Non-pigmented ciliary epithelial cell (primary cell): ENCODE results near the gene DNAAF5.
"Not testable (repeated sequence)": the region's sequence is repeated elsewhere in the genome, so short reads cannot be mapped to it uniquely, and the experiment has no call there.

Experiments
- DNase-seq: peaks from one replicate; pipeline ENCODE4 v3.0.0-alpha.2; 2010; ENCODE audit warnings: low read depth

DNAAF5 gene

DNA sequence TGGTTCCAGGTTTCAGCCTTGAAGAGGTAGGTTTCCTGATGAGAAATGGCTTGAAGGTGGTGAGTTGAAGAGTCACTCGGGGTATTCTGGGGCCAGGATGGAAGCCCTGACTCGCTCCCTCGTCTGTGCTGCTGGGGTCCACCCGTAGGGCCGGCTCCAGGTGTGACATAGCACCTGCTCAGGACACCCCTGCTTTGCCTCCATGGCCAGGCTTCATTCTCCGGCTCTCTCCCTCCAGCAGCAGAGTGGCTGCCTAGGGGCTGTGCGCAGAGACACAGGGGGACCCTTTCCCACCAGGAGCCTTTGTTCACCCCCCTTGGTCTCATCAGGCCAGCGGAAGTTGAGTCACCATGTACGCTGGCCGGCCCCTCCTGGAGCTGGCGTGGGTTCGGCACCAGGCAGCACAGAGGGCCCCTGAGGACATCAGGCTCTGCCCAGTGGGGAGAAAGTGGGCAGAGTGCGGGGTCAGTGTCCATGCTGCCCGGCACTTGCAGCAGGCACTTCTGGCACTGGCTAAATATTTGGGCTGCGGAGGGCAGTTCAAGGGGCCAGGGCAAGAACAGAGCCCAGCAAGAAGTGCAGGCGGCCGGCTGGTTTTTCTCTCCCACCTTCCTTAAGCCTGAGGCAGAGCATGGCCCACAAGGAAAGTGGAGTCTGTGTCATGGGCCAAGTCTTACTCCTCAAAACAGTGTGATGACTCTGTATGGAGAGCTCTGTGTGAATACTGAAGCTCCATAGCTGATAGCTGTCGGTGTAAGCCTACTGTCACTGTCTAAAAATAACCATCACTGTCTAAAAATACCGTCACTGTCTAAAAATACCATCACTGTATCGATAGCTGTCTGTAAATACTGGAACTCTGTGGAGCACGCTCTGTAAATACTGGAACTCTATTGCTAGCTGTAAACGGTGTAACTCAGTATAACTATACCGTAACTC, 4.3 kb downstream of the DNAAF5 start:
- DNase-seq = no peak

GRCh38 chr7:731440-732085, 5.1 kb downstream of the DNAAF5 start:
- no peak for DNase-seq

GRCh38 chr7:732094-732541, 5.6 kb downstream of the DNAAF5 start:
- peak; percentile 10 for DNase-seq

DNA sequence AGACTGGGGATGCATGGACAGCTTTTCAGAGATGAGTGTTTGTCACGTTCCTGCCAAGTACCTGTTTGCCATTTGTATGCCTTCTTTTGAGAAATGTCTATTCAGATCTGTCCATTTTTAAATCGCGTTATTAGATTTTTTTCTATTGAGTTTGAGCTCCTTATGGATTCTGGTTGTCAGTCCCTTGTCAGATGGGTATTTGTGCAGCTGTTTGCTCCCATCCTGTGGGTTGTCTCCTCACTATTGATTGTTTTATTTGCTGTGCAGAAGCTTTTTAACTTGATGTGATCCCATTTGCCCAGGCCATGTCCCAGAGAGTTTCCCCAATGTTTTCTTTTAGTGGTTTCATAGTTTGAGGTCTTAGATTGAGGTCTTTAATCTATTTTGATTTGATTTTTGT, 6.1 kb downstream of the DNAAF5 start:
- DNase-seq = no peak

GRCh38 chr7:734214-734613, 7.7 kb downstream of the DNAAF5 start:
- no peak for DNase-seq

DNA sequence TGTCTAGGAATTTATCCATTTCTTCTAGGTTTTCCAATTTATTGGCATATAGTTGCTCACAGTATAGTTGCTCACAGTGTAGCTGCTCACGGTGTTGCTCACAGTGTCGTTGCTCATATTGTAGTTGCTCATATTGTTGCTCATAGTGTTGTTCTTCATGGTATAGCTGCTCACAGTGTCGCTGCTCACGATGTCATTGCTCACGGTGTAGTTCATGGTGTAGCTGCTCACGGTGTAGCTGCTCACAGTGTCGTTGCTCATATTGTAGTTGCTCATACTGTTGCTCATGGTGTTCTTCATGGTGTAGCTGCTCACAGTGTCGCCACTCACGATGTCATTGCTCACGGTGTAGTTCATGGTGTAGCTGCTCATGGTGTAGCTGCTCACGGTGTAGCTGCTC, 8.3 kb downstream of the DNAAF5 start:
- no peak for DNase-seq

DNA sequence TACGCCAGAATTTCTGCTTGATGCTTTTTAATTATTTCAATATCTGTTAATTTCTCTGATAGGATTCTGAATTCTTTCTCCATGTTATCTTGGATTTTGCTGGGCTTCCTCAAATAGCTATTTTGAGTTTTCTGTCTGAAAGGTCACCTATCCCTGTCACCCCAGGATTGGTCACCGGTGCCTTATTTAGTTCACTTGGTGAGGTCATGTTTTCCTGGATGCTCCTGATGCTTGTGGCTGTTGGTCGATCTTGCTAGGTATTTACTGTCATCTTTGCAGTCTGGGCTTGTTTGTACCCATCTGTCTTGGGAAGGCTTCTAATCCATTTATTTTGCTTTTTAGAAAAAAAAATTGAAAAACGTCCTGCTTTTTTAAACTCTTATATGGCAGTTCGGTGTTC, 11.7 kb downstream of the DNAAF5 start:
- no peak for DNase-seq

- no peak for DNase-seq
Measured at GRCh38 chr7:738723-739454, 12.4 kb downstream of the DNAAF5 start.

- DNase-seq = no peak
Measured at GRCh38 chr7:739455-739982, 13.0 kb downstream of the DNAAF5 start.

DNA sequence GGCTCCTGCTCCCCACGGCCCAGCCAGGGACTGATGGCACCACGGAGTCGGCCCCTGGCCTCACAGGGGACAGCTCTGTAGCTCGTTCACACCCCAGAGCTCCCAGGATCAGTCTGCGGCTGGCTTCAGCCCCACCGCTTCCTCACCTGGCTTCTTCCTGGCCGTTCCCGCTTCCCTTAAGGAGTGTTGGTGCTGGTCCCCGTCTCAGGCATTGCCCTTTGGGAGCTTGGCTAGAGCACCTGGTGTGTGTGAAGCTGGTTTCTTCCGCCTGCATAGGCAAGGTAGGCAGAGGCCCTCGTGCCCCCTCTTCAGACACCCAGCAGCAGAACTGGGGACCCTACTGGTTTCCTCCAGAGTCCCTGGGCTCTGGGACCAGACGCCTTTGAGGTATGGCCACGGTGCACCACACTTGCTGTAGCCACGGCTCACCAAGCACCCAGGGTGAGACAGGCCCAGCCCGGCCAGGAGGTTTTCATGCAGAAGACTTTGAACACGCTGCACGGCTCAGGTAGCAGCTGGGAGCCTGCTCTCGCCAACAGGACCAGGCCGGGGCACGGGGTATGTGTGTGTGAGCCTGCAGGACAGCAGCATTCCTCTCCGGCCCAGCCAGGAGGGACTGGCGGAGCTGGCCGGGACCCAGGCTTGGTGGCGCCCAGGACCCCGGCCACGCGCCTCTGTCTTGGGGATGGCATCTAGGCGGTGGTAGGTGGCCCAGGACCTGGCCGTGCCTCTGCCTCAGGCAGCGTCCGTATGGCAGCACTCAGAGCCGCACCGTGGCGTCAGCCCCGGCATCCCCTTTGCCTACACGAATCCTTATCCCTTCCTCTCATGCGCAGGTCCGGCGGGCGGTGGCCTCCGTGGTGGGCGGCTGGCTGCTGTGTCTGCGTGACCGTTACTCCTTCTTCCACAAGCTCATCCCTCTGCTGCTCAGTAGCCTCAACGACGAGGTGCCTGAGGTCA, 13.8 kb downstream of the DNAAF5 start:
- no peak for DNase-seq

DNA sequence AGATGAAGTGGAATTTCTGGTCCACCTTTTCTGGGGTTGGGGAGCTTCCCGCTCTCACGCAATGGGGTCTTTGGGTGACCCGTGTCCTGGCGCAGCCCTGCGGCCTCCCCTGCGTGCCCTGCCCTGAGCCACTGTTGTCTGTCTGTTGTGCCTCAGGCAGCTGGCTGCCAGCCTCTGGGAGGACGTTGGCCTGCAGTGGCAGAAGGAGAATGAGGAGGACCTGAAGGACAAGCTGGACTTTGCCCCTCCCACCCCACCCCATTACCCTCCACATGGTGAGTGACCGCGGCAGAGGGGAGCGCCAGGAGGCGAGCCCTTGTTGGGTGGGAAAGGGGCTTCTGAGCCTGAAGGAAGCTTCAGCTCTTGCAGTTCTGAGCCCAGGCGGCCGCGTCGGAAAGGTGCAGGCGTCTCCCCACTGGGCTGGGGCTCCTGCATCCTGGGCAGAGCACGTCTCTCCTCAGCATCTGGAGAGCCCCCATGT, 14.7 kb downstream of the DNAAF5 start:
- DNase-seq = no peak

DNA sequence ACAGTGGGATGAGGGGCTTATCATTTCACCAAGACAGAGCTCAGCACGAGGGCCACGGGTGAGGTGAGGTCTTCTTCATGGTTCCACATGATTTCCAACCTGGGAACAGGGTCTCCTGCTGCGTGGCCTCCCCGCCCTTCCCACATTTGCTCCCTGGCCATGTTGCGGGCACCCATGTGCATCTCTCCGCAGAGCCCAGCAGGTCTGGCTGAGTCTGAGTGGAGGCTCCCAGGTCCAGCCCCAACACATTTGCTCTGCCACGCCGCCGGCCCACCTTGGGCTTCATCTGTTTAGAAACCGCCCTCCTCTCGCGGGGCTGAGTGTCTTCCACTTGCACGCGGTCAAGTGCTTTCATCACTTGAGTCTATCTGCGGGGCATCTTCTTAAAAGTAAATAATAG, 15.4 kb downstream of the DNAAF5 start:
- no peak for DNase-seq

DNA sequence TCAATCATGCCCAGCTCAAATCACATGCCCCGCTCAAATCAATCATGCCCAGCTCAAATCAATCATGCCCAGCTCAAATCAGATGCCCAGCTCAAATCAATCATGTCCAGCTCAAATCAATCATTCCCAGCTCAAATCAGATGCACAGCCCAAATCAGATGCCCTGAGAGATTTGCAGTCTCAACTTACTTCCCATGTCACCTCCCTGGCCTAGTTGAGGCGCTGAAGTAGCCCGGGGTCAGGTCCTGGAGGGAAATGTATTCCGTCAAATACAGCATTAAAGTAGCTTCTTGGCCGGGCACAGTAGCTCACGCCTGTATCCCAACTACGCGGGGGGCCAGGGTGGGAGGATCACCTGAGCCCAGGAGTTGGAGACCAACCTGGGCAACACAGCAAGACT, 16.3 kb downstream of the DNAAF5 start:
- no peak for DNase-seq

GRCh38 chr7:743341-744127, 17.0 kb downstream of the DNAAF5 start:
- not testable (repeated sequence) for DNase-seq

DNA sequence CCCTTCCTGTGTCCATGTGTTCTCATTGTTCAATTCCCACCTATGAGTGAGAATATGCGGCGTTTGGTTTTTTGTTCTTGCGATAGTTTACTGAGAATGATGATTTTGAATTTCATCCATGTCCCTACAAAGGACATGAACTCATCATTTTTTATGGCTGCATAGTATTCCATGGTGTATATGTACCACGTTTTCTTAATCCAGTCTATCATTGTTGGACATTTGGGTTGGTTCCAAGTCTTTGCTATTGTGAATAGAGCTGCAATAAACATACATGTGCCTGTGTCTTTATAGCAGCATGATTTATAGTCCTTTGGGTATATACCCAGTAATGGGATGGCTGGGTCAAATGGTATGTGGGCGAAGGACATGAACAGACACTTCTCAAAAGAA, 17.6 kb downstream of the DNAAF5 start:
- not testable (repeated sequence) for DNase-seq

DNA sequence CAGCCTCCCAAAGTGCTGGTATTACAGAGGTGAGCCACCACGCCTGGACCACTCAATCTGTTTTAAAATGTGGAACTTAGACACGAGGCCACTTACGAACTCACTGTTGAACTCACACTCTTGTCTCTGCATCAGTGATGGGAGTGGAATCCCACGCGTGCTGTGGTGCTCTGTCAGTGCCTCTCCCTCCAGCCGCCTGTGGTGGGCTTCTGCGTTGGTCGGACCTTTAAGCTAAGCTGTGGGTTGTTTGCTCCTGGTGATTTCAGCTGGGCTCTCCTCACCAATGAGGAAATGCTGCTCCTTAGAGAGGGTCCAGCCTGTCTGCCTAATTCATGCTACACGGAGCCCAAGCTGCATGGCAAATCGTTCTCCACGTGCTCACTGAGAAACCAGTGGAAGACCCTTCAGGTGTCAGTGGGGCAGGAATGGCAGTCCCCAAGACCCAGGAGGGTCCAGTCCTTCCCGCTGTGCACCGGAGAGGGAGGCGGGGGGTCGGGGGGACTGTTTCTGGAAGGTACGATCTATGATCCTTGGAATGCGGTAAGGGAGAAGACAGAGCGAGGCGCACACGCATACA, 18.4 kb downstream of the DNAAF5 start:
- no peak for DNase-seq

GRCh38 chr7:745431-746154, 19.1 kb downstream of the DNAAF5 start:
- no peak for DNase-seq

DNA sequence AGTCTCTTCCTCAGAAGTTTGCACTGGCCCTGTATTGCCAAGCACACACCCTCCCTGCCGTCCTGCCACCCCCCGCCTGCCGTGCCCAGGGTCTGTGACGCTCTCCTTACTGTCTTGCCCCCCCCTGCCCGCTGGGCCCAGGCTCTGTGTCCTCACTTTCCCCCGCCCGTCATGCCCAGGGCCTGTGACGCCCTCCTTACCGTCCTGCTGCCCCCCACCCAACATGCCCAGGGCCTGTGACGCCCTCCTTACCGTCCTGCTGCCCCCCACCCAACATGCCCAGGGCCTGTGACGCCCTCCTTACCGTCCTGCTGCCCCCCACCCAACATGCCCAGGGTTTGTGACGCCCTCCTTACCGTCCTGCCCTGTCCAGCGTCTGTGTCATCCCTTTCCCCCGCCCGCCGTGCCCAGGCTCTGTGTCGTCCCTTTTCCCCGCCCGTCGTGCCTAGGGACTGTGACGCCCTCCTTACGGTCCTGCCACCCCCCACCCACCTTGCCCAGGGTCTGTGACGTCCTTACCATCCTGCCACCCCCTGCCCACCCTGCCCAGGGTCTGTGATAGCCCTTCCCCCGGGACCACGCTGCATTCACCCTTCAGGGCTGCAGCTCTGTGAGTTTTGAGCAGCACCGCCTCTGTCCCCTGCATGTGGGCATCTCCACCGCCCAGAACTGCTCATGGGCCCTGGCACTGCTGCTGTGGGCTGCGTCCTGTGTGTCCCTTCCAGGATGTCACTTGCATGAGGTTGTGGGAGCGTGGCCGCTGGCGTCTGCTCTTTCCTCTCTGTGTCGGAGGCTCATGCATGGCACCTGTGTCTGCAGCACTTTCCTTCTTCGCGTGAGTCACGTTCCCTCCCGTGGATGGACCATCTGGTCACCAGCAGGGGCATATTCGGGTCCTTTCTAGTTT, 19.9 kb downstream of the DNAAF5 start:
- DNase-seq = no peak
